C1 segment of cervical spinal cord (tissue), 14 donors: Measurements from ENCODE around the gene PIP4P1.
"Not testable (repeated sequence)": the region's sequence is repeated elsewhere in the genome, so short reads cannot be mapped to it uniquely, and the experiment has no call there.

Experiments
- DNase-seq, 14 donors: peaks; one replicate each; lab custom pipeline; 2025; lab: John Stamatoyannopoulos, UW

Gene PIP4P1

GRCh38 chr14:20461225-20462141 is at the start of gene PIP4P1:
Gene PIP4P1, minus strand, starts transcription at chr14:20461434. Its CDS starts 109 bp downstream, at chr14:20461325.
- DNase-seq, result peak; percentile 95 to 100 (median 99)

- no peak for DNase-seq
Observed at GRCh38 chr14:20508367-20508766, 47.1 kb upstream of the PIP4P1 start.

- not testable (repeated sequence) for DNase-seq
Observed at GRCh38 chr14:20507537-20507936, 46.3 kb upstream of the PIP4P1 start.

DNA sequence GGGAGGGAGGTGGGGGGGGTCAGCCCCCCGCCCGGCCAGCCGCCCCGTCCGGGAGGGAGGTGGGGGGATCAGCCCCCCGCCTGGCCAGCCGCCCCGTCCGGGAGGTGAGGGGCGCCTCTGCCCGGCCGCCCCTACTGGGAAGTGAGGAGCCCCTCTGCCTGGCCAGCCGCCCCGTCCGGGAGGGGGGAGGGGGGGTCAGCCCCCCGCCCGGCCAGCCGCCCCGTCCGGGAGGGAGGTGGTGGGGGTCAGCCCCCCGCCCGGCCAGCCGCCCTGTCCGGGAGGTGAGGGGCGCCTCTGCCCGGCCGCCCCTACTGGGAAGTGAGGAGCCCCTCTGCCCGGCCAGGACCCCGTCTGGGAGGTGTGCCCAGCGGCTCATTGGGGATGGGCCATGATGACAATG is 45.5 kb upstream of the PIP4P1 start:
- not testable (repeated sequence) for DNase-seq

DNA sequence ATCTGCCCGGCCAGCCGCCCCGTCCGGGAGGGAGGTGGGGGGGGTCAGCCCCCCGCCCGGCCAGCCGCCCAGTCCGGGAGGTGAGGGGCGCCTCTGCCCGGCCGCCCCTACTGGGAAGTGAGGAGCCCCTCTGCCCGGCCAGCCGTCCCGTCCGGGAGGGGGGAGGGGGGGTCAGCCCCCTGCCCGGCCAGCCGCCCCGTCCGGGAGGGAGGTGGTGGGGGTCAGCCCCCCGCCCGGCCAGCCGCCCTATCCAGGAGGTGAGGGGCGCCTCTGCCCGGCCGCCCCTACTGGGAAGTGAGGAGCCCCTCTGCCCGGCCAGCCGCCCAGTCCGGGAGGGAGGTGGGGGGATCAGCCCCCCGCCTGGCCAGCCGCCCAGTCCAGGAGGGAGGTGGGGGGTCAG is 45.0 kb upstream of the PIP4P1 start:
- DNase-seq, result not testable (repeated sequence)

DNA sequence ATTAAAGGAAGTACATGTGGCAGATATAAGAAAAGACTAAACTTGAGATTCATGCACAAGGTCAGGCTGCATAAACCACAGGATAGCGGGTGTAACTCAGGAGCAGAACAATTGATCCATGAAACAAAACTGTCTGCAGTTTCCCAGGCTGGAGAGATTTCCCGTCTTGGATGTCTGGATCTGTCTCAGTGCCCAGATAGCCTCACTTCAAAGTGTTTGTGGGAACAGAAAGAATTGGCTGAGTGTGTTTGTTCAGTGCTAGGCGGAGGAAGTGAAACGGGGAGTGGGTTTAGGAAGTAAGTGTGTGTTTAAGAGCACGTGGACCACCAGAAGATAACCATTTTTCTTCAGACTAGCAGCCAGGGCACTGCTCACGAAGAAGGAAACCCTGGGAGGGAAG is 42.7 kb upstream of the PIP4P1 start:
- DNase-seq, result peak in 5 of 14 donors; percentile 2 to 31 (median 14)

- no peak for DNase-seq
Observed at GRCh38 chr14:20501346-20501745, 40.1 kb upstream of the PIP4P1 start.

DNA sequence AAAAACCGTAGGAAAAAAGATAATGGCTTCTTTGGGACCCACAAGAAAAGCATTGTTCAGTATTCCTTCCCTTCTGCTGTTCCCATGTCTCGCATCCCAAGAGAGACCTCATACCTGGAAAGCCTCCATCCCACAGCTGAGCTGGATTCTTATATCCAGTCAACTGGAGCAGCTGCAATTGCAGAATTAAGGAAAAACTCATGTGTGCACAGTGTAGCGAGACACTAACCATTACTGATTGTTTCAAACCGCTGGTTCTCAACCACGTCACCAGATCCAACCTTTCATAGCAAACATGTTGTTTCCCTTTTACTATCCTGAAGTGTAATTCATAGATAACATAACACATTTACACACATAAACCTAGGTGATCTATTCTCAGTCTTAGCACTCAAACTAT is 38.6 kb upstream of the PIP4P1 start:
- no peak for DNase-seq

DNA sequence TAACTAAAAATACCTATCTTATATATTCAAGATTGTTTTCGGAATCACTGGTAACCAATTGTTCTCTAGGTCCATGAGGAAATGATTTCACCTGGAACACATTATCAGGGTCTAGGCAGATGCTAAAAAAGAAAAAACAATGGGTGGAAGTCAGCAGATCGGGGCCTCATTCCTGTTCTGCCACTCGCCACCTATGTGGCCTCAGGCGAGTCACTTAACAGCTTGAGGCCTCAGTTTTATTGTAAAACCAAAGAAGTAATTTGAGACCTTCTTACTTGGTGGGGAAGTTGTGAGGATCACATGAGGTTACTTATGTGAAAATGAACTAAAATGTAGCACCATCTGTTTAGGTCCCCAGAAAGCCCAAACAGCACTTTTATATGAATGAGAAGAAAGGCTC is 37.9 kb upstream of the PIP4P1 start:
- no peak for DNase-seq

DNA sequence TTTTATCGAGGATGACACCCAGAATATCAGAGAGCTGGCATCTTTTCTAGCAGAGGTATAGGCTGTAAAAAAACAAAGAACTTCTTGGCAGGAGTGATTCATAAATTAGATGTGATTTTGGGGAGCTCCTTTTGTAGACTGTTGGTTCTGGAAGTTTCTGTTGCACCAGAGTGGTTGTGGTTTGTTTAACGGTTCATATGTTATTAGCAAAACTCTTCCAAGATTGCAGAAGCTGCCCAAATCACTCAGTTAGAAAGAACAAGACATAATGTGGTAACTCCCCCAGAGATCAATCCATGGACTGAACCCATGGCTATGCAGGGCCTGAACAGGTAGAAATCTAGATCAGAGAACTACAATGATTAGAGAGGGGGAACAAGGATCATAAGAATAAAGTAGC is 37.4 kb upstream of the PIP4P1 start:
- DNase-seq, result no peak

DNA sequence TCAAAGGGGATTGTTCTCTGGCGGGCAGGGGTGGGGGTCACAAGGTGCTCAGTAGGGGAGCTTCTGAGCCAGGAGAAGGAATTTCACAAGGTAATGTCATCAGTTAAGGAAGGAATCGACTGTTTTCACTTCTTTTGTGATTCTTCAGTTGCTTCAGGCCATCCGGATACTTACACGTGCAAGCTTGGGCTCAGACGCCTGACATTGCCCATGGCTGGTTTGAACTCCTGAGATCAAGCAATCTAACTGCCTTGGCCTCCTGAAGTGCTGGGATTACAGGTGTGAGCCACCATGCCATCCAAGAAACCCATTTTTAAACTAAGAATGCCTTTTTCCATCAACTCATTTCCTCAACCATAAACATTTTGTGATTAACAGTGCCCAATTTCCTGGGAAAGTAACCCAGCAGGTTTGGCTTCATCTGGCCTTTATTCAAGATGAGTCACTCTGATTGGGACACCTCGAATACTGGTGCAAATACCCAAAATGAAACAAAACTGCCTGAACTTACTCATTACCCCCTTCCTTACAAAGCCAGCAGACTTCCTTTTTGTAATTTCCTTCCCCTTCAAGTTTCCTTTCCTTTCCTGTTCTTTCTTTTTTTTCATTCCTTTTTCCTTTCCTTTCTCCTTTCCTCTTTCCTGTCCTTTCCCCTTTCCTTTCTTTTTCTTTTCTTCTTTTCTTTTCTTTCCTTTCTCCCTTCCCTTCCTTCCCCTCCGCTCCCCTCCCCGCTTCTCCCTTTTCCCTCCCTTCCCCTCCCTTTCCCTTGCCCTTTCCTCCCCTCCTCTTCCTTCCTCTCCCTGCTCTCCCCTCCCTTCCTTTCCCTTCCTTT is 33.9 kb upstream of the PIP4P1 start:
- DNase-seq, result no peak

- DNase-seq, result peak in 5 of 14 donors; percentile 0 to 30 (median 4)
Observed at GRCh38 chr14:20493634-20494033, 32.4 kb upstream of the PIP4P1 start.

DNA sequence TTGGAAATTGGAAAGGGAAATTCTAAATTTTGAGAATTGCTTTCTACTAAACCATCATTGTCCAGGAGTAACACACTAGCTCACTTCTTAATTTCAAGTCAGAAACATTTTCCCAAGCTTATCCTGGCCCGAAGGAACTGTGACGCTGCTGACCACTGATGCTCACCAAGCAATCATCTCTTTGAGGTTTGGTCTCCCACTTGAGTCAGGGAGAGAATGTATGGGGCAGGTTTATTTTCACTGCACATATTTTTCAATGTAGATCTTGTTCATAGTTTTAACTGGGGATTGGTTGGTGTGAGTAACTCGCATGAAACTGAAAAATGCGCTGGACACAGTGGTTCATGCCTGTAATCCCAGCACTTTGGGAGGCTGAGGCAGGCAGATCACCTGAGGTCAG is 31.3 kb upstream of the PIP4P1 start:
- DNase-seq, result no peak

DNA sequence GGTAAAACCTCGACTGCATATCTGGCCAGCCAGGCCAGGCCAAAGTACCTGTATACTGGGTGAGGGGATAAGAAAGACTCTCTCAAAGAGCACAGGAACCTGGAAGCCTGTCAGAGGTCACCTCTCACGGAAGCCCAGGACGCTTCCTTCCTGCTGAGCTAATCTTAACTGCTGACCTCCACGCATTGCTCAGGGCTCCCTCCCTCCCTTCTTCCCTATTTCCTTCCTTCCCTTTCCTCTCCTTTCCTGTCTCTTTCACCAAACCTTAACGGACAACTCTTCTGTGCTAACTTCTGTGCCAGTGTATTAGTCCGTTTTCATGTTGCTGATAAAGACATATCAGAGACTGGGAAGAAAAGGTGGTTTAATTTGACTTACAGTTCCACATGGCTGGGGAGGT is 29.3 kb upstream of the PIP4P1 start:
- DNase-seq, result no peak

DNA sequence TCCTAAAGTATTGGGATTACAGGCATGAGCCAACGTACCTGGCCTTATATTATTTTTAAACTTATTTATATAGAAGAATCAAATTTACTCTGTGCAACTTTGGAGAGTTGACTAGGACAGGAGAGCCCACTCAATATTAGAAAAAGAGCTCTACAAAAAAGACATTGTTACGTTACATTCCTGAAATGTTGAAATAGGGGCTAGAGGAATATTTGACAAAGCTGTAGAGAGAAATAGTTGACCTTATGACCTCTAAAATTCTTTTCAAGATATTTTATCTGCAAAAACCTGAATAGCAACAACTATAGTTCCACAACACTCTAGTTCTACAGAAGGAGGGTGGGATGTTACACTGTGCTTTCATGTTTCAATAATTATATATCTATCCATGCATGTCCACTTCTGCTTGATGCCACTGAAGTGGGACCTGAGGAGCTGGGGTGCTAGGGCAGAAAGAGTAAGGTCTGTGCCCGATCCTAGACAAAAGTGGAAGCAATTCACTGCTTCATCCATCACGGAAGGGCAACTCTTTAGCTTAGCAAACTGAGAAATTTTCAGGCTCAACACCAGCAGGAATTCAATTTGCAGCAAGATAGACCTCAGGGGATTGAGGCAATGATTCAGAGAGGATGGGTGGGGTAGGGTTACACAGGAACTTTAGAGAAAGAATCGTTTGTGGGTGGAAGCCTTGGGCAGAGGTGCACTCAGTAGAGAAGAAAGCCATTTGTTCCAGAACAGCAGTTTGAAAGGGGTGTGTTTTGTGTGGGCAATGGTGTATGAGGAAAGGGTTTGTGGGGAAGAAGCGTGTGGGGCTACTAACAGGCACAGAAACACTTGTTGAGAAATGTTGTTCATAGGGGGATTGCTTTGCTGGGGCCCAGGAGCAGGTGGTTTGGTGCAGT is 28.1 kb upstream of the PIP4P1 start:
- DNase-seq, result no peak

DNA sequence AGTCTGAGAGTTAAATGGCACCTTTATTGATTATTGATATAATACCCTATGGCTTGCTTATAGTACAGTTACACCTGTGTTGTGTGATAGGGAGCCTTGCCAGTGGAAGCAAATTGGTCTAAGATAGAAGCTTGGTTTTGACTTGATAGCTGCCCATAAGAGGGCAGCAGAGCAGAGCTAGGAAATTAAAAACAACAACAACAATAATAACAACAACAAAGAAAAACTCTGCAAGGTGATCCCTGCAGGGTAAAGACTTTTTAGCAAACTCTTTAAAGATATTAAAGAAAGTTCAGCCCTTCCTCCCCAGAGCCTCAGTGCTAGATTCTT is 26.1 kb upstream of the PIP4P1 start:
- DNase-seq, result no peak

GRCh38 chr14:20486684-20487395 is 25.6 kb upstream of the PIP4P1 start:
- DNase-seq, result no peak

DNA sequence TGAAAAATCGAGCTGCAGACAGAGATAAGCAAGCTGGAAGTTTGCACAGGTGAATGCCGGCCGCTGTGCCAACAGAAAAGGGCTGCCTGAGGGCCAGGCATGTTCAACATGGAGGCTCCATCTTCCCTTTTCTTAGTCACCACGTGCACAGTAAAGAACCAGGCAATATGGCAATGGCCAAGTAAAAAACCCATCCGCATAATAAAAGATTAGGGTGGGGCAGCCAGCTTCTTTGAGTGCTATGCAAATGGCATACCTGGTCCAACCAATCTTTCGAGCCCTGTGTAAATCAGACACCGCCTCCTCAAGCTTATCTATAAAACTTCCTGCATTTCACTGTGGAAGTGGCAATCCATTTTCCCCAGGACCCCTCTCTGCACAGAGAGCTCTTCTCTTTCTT is 24.7 kb upstream of the PIP4P1 start:
- no peak for DNase-seq

GRCh38 chr14:20482382-20482781 is 21.1 kb upstream of the PIP4P1 start:
- no peak for DNase-seq

GRCh38 chr14:20478894-20479293 is 17.7 kb upstream of the PIP4P1 start:
- DNase-seq, result no peak
